Sciatic nerve (tissue), 2 donors: ENCODE results near the gene COMMD2. TPM values are rescaled to one million over a fixed set of nuclear protein-coding genes. Genes with fewer than 3 reads are reported as not detected.

Source experiments
- ATAC-seq: fragments of 200-7000 bp; cut with Tn5 transposase; one replicate; pipeline ENCODE4 v1.9.1; 2020; ENCODE audit warnings: mild to moderate bottlenecking, moderate library complexity
- DNase-seq: peaks from one replicate; pipeline ENCODE4 v3.0.0-alpha.2; 2020; ENCODE audit warnings: low spot score
- intact Hi-C: fragments of 100-400 bp; cut with DNase I; formaldehyde crosslinking; loops from one replicate; pipeline ENCODE4 v1.14.2; 2022
- total RNA-seq: library from RNA; stranded (reverse); fragmentation: NEBNext Ultra II Directional; extraction: Animal tissue kit (Norgen Biotek cat#: 25700); gene quantifications from one replicate; pipeline ENCODE4 v1.2.1, GENCODE V29; 2021
- donor health status: DM: no; HTN: no; CAD: no.
- donor health status: DM: no; HTN: no; CAD: no.

The COMMD2 gene
- total RNA-seq, 1 donor from 2014 or later: 41.1 TPM

GRCh38 chr3:149715247-149715646 is 37.0 kb downstream of the COMMD2 start:
- intact Hi-C loops: loop anchor here (5.0 kb wide), 1 partner anchor 203 kb away; no protein-coding TSS in a partner anchor
- no peak for ATAC-seq

GRCh38 chr3:149713730-149714654 is 38.3 kb downstream of the COMMD2 start:
- ATAC-seq (no peak), DNase-seq (no peak)
- intact Hi-C loops: no loop called here

More at GRCh38 chr3:149715247-149715646, 37.0 kb downstream of the COMMD2 start:
- DNase-seq: no peak

GRCh38 chr3:149706905-149707304 is 45.4 kb downstream of the COMMD2 start:
- no peak for ATAC-seq
- intact Hi-C loops: no loop called here
- no peak for DNase-seq

- intact Hi-C loops: no loop called here
- DNase-seq (no peak), ATAC-seq (no peak)
Measured at GRCh38 chr3:149705416-149705815, 46.9 kb downstream of the COMMD2 start.

GRCh38 chr3:149703466-149703865 is 48.8 kb downstream of the COMMD2 start:
- peak; percentile 88 for ATAC-seq
- intact Hi-C loops: no loop called here
- peak; percentile 65 for DNase-seq

GRCh38 chr3:149702691-149703441 is 49.4 kb downstream of the COMMD2 start:
- ATAC-seq: peak; percentile 71
- DNase-seq: no peak
- intact Hi-C loops: no loop called here

GRCh38 chr3:149701977-149702350 is 50.3 kb downstream of the COMMD2 start:
- DNase-seq: no peak
- no peak for ATAC-seq
- intact Hi-C loops: no loop called here

- DNase-seq: no peak
- ATAC-seq: no peak
- intact Hi-C loops: no loop called here
Measured at GRCh38 chr3:149701206-149701976, 50.9 kb downstream of the COMMD2 start.

Other genes with a start within 250 kb of the COMMD2 start
- 143 TPM for gene WWTR1, start 94.5 kb downstream of the COMMD2 start, total RNA-seq
- gene ANKUB1, start 40.1 kb upstream of the COMMD2 start, total RNA-seq: 2.8 TPM
- gene RNF13, start 60.7 kb upstream of the COMMD2 start, total RNA-seq: 173 TPM
- 75.8 TPM for gene PFN2, start 218.4 kb upstream of the COMMD2 start, total RNA-seq